PC-3 (cell line): ENCODE data around the gene MSRB2.

Experiments used
- CTCF ChIP-seq: fragments of 300-600 bp; sonication (generic); conservative IDR thresholded peaks from 2 replicates; pipeline ENCODE4 v1.5.1; 2017; ENCODE audit warnings: antibody characterized with exemption, low read depth, mild to moderate bottlenecking, low read length
- EZH2 ChIP-seq: fragments of 300-600 bp; sonication (generic); IDR thresholded peaks from one replicate; pipeline ENCODE4 v1.6.1; 2017; ENCODE audit warnings: antibody characterized with exemption, mild to moderate bottlenecking, low read length; ENCODE audit not compliant: unreplicated experiment
- EZH2phosphoT487 ChIP-seq: fragments of 300-600 bp; sonication (generic); IDR thresholded peaks from 2 replicates; pipeline ENCODE4 v1.6.1; 2018; ENCODE audit warnings: mild to moderate bottlenecking, antibody characterized with exemption, low read length, borderline replicate concordance

GRCh38 chr10:23065181-23065948 lies 30.0 kb upstream of the MSRB2 start:
- no peak for TF ChIP-seq EZH2
- no peak for TF ChIP-seq CTCF
- no peak for TF ChIP-seq EZH2phosphoT487
